HG03439 (cell line): ENCODE results near the gene ANKRD7.
"Not testable (repeated sequence)": the region's sequence is repeated elsewhere in the genome, so short reads cannot be mapped to it uniquely, and the experiment has no call there.

Experiments used
- ATAC-seq: cut with Tn5 transposase; IDR thresholded peaks from one replicate; pipeline ENCODE4 v1.9.1; 2021; ENCODE audit warnings: mild to moderate bottlenecking, moderate library complexity; ENCODE audit not compliant: unreplicated experiment

ANKRD7 gene

DNA sequence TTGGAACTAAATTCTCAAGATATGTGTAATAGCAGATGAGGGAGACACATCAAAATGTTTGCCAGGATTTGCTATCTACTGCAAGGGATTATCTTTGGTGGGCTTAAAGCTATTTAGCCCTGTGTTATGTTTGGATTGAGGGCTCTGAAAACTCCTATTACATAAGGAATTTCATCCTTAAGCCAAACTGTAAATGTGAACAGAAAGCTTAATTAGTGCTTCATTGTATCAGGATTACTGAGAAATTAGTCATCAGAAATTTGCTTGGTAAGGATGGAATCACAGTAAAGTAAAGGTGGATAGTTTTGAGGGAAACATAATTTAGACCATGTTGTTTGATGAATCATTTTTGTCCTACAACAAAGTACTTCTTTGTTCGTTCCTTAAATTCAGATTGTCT is 8.3 kb downstream of the ANKRD7 start:
- ATAC-seq: no peak

GRCh38 chr7:118233799-118234198 is 9.3 kb downstream of the ANKRD7 start:
- ATAC-seq: no peak

DNA sequence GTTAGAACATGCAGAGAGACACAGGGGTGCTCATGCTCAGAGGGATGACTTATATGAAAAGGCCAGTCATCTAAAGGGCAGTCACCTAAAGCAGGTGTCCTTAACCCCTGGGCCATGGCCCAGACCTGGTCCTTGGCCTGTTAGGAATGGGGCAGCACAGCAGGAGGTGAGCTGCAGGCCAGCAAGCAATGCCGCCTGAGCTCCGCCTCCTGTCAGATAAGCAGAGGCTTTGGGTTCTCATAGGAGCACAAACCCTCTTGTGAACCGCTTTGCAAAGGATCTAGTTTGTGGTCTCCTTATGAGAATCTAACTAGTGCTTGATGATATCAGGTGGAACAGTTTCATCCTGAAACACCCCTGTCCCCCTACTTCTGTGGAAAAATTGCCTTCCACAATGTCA is 14.5 kb downstream of the ANKRD7 start:
- no peak for ATAC-seq

DNA sequence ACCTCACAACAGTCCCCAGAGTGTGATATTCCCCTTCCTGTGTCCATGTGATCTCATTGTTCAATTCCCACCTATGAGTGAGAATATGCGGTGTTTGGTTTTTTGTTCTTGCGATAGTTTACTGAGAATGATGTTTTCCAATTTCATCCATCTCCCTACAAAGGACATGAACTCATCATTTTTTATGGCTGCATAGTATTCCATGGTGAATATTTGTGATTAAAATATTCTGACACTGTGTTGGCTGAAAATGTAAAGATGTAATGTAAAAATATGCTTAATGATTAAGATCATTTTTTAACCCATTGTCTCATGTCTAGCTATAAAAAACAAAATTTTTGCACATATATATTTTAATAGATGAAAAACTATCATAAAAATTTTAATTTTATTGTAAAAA is 15.8 kb downstream of the ANKRD7 start:
- ATAC-seq: not testable (repeated sequence)

GRCh38 chr7:118243695-118244094 is 19.2 kb downstream of the ANKRD7 start:
- ATAC-seq: no peak

GRCh38 chr7:118245267-118246040 is 20.9 kb downstream of the ANKRD7 start:
- ATAC-seq: peak; percentile 48

- no peak for ATAC-seq
Observed at GRCh38 chr7:118250860-118251494, 26.5 kb downstream of the ANKRD7 start.

DNA sequence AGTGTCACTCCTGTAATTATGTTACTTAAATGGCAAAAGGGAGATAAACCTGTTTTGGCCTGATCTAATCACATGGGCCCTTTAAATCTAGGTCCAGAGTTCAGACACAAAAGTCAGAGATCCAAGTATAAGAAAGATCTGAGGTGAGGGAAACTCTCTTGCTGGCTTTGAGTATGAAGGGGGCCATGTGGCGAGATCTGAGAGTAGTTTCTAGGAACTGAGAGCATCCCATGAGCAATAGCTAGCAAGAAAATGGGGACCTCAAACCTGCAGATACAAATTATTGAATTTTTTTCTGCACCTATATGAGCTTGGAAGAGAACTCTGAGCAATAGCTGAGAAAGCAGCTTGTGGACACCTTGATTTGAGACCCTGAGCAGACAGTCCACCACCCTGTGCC is 27.6 kb downstream of the ANKRD7 start:
- no peak for ATAC-seq

GRCh38 chr7:118259115-118259514 is 34.6 kb downstream of the ANKRD7 start:
- ATAC-seq: no peak

DNA sequence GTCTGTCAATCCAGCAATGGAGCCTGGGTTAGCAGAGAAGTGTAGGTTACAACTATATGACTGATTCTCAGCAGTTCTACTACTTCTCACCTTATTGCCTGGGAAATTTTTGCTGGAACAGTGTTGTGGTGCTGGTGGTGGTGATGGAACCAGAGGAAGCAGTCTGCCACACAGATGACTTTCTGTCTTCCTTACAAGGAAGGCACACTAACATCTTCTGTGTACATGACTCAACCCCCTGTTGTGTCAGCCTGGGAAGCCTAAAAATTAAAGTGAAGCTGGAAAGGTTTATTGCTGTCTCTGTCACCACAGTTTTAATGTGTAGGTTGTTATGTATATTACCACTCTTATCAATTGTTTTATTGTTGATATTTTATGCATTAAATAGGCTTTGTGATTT is 40.3 kb downstream of the ANKRD7 start:
- ATAC-seq: no peak

DNA sequence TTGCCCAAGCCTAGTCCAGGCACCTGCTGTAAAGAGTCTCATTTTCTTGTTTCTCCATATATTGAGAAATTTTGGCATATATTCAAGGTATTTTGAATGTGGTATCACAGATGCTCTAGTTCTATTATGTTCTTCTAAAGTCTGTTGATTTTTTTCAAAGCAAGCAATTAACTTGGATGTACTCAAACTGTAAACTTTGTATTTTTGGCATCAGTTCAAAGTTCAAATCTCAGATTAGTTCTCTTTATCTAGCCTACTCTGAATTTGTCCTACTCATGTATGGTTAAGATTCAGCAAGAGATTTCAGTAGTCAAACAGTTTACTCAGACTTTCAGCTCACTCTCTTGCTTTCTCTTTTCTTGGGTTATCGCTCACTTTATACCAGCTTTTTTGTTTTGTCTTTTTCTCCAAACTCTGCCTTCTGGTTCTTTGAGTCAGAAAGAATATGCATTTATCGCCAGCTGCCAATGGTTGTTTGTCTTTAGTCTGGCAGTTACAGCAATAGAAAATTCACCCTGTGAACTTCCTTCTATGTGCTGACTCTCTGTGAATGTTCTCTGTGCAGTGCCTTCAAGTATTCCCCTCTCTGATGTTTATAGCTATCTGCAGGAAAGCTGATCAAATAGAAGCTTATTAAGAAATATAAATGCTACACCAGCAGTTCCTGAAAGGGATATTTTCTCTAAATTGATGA is 56.0 kb downstream of the ANKRD7 start:
- ATAC-seq: no peak

GRCh38 chr7:118281196-118281595 is 56.7 kb downstream of the ANKRD7 start:
- no peak for ATAC-seq

DNA sequence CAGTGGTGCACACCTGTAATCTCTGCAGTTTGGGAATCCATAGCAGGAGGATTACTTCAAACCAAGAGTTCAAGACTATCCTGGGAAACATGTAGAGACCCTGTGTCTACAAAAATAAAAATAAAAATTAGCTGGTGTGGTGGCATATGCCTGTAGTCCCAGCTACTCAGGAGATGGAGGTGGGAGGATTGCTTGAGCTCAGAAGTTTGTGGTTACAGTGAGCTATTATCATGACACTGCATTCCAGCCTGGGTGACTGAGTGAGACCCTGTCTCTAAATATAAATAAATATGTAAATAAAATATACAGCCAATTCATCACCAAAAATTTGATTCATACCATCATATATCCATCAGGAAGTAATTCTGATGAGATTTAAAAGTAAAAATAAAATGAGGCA is 60.9 kb downstream of the ANKRD7 start:
- ATAC-seq: no peak

DNA sequence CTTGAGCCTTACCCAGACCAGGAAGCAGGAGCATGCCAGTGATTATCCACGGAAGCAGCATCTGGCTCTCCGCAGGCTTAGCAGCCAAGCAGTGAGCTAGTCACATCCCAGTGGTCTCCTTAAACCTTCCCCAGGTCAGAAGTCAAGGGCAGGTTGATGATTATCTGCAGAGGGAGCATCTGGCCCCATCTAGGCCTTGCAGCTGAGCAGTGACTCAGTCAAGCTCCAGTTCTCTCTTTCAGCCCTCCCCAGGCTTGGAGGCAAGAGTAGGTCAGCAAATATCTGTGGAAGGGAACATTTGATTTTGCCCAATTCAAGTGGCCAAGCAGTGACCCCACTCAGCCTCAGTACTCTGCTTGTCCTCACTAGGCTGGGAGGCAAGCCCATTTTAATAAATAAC is 61.6 kb downstream of the ANKRD7 start:
- ATAC-seq: no peak

DNA sequence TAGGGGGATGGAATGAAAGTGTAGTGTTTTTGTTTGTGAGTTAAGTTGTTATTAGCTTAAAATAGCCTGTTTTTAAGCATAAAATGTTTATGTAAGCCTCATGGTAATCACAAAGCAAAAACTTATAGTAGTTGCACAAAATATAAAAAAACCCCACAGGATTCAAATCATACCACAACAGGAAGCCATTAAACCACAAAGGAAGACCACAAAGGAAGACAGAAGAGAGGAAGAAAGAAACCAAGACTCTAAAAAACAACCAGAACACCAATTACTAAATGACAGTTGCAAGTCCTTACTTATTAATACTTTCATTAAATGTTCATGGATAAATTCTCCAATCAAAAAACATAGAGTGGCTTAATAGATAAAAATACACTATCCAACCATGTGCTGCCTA is 63.6 kb downstream of the ANKRD7 start:
- ATAC-seq: peak; percentile 78

- ATAC-seq: no peak
Observed at GRCh38 chr7:118289476-118289875, 65.0 kb downstream of the ANKRD7 start.
